Astrocyte (in vitro differentiated cells and primary cell): Measurements from ENCODE around the gene GTF2H4. TPM values are rescaled to one million over a fixed set of nuclear protein-coding genes. Genes with fewer than 3 reads are reported as not detected.

Source experiments
- DNase-seq: peaks from one replicate; pipeline ENCODE4 v3.0.0-alpha.2; 2010; ENCODE audit warnings: low read depth
- FAIRE-seq: peaks from 2 replicates; lab custom pipeline; 2011; peaks lifted over from hg19 to GRCh38; lab: Jason Lieb, UNC
- H2AFZ ChIP-seq: 2 replicates; pipeline ENCODE4 v1.6.0; 2012; ENCODE audit warnings: low read depth, low read length, inconsistent platforms
- H3K27ac ChIP-seq: 2 replicates; pipeline ENCODE4 v1.5.1; 2011; ENCODE audit warnings: low read depth, low read length, inconsistent platforms
- H3K27me3 ChIP-seq: 2 replicates; pipeline ENCODE4 v1.6.0; 2011; ENCODE audit warnings: low read length, inconsistent platforms; ENCODE audit not compliant: insufficient read depth
- H3K36me3 ChIP-seq: 2 replicates; pipeline ENCODE4 v1.5.1; 2011; ENCODE audit warnings: low read length, inconsistent platforms; ENCODE audit not compliant: insufficient read depth
- H3K4me1 ChIP-seq: 2 replicates; pipeline ENCODE4 v1.5.1; 2011; ENCODE audit warnings: low read length, inconsistent platforms; ENCODE audit not compliant: insufficient read depth
- H3K4me2 ChIP-seq: 2 replicates; pipeline ENCODE4 v1.6.0; 2012; ENCODE audit warnings: low read length, inconsistent platforms
- H3K4me3 ChIP-seq: 2 replicates; pipeline ENCODE4 v1.5.1; 2011; ENCODE audit warnings: low read depth, mild to moderate bottlenecking, low read length, inconsistent platforms; ENCODE audit not compliant: insufficient read depth
- H3K79me2 ChIP-seq: 2 replicates; pipeline ENCODE4 v1.6.0; 2012; ENCODE audit warnings: mild to moderate bottlenecking, low read length, inconsistent platforms; ENCODE audit not compliant: insufficient read depth
- H3K9ac ChIP-seq: 2 replicates; pipeline ENCODE4 v1.6.0; 2012; ENCODE audit warnings: mild to moderate bottlenecking, low read length, inconsistent platforms
- H3K9me3 ChIP-seq: 2 replicates; pipeline ENCODE4 v1.5.1; 2012; ENCODE audit warnings: low read depth, mild to moderate bottlenecking, low read length, inconsistent platforms; ENCODE audit not compliant: insufficient read depth
- H4K20me1 ChIP-seq: 2 replicates; pipeline ENCODE4 v1.6.0; 2012; ENCODE audit warnings: low read length, inconsistent platforms; ENCODE audit not compliant: insufficient read depth
- H3K27ac Mint-ChIP-seq: one replicate; pipeline ENCODE4 v1.8.0; 2021; ENCODE audit warnings: mild to moderate bottlenecking, mixed read lengths; ENCODE audit not compliant: unreplicated experiment
- H3K27me3 Mint-ChIP-seq: one replicate; pipeline ENCODE4 v1.8.0; 2021; ENCODE audit warnings: low read depth, mixed read lengths; ENCODE audit not compliant: unreplicated experiment
- H3K36me3 Mint-ChIP-seq: one replicate; pipeline ENCODE4 v1.8.0; 2021; ENCODE audit warnings: low read depth, mixed read lengths; ENCODE audit not compliant: unreplicated experiment
- H3K4me1 Mint-ChIP-seq: one replicate; pipeline ENCODE4 v1.8.0; 2021; ENCODE audit warnings: low read depth, mixed read lengths; ENCODE audit not compliant: unreplicated experiment
- H3K4me3 Mint-ChIP-seq: one replicate; pipeline ENCODE4 v1.8.0; 2021; ENCODE audit warnings: mild to moderate bottlenecking, moderate library complexity, mixed read lengths; ENCODE audit not compliant: unreplicated experiment
- H3K9me3 Mint-ChIP-seq: one replicate; pipeline ENCODE4 v1.8.0; 2021; ENCODE audit warnings: mild to moderate bottlenecking, mixed read lengths; ENCODE audit not compliant: unreplicated experiment
- EZH2 ChIP-seq: IDR thresholded peaks from 2 replicates; pipeline ENCODE4 v1.6.1; 2012; ENCODE audit warnings: mild to moderate bottlenecking, low read length, inconsistent platforms; ENCODE audit not compliant: insufficient read depth
- total RNA-seq: library from RNA; stranded (reverse); gene quantifications from 2 replicates; pipeline ENCODE4 v1.2.1, GENCODE V29; 2021
- TF ChIP-seq, protein P1 (sequence below): IDR thresholded peaks from 2 replicates; pipeline ENCODE4 v1.5.1; 2011; ENCODE audit warnings: low read depth, mild to moderate bottlenecking, inconsistent platforms, low read length, moderate library complexity; ENCODE audit not compliant: insufficient read depth

GTF2H4 gene
- total RNA-seq, 1 donor from 2014 or later = 34.3 TPM

DNA sequence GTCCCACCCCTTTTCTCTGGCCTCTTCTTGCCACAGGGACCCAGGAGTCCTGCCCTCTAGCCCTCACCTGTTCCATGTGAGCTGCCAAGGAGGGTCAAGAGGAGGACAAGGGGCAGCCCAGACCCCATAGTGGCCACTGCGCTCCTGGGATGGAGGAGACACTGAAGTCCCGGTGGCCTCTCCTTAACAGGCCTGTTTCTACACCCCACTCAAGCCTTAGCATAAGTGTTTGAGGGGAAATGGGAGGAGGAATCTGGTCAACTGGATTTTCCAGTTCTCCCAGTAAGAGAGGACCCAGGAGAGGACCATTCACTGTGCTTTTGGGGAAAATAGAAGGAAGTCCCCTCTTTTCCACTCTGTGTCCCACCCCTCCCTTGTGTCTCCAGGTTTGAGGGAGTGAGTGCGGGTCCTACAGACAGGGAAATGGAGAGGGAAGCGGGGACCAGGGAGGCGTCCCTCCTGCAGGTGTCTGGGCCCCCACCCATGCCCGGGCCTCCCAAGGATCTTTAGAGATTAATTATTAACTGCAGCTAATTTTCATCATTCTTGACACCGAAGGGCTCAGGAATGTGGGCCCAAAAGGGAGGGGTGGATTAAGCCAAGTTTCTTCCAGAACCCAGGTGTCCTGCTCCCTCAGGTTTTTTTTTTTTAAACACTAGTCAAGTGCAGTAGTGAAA is 24.1 kb downstream of the GTF2H4 start, which contains the start of gene SFTA2:
SFTA2 (minus strand) TSS at position 202 of the 677 bp plus-strand sequence; CDS start at position 128, 74 bp downstream.
- no peak within 1 kb of the TSS for H2AFZ ChIP-seq
- Mint-ChIP-seq H3K4me1 (no peaks in the 10 kb centered on the region), H3K36me3 (peaks cover 12% of the 10 kb centered on the region), H3K27ac (no peak within 1 kb of the TSS), H3K9me3 (peaks cover 4% of the 10 kb centered on the region), H3K27me3 (peaks cover 26% of the 10 kb centered on the region), H3K4me3 (no peak within 1 kb of the TSS)
- no peak within 1 kb of the TSS for H3K4me3 ChIP-seq
- no peaks in the 10 kb centered on the region for H3K27me3 ChIP-seq
- H3K79me2 ChIP-seq = no peaks in the 10 kb centered on the region
- H3K36me3 ChIP-seq = no peaks in the 10 kb centered on the region
- peaks cover 5% of the 10 kb centered on the region for H3K9me3 ChIP-seq
- no peaks in the 10 kb centered on the region for H4K20me1 ChIP-seq
- no peak for TF ChIP-seq EZH2
- TF ChIP-seq, protein P1, sequence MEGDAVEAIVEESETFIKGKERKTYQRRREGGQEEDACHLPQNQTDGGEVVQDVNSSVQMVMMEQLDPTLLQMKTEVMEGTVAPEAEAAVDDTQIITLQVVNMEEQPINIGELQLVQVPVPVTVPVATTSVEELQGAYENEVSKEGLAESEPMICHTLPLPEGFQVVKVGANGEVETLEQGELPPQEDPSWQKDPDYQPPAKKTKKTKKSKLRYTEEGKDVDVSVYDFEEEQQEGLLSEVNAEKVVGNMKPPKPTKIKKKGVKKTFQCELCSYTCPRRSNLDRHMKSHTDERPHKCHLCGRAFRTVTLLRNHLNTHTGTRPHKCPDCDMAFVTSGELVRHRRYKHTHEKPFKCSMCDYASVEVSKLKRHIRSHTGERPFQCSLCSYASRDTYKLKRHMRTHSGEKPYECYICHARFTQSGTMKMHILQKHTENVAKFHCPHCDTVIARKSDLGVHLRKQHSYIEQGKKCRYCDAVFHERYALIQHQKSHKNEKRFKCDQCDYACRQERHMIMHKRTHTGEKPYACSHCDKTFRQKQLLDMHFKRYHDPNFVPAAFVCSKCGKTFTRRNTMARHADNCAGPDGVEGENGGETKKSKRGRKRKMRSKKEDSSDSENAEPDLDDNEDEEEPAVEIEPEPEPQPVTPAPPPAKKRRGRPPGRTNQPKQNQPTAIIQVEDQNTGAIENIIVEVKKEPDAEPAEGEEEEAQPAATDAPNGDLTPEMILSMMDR = no peak
- no peak within 1 kb of the TSS for H3K4me2 ChIP-seq
- no peak for FAIRE-seq
- H3K9ac ChIP-seq = no peak within 1 kb of the TSS
- no peak within 1 kb of the TSS for H3K27ac ChIP-seq
- H3K4me1 ChIP-seq = no peaks in the 10 kb centered on the region
- DNase-seq = no peak

DNA sequence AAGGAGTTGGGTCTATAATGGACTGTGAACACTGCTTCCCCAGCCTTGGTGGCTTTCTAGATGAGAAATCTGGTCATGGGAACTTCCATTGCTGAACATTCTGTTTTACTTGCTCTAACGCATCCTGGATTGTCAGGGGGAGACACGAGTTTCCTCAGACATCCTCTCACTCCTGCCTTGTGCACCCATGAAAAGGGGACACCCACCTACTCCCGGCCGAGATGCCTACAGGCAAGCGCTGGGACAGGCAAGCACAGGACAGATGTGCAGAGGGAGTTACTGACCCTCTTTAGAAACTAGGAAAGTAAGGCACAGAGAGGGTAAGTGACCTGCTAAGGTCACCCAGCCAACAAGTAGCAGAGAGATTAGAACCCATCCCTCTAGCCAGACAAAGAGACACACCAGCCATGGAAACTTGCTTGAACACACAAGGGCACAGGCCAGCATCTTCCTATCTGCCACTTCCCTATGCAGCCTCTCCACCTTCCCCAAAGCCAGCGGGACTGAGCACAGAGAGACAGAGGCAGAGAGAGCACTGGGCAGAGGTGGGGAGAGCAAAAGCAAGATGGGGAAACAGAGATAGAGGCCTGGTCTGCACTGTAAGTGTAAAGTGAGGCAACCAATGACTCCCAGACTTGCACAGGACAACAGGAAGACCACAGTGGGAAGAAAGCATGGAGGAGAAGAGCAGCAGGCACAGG is 24.8 kb downstream of the GTF2H4 start:
- no peaks in the 10 kb centered on the region for H3K4me1 ChIP-seq
- Mint-ChIP-seq H3K36me3 (peaks cover 10% of the 10 kb centered on the region), H3K4me1 (no peaks in the 10 kb centered on the region), H3K4me3 (no peak overlapping the region), H3K27me3 (peaks cover 28% of the 10 kb centered on the region), H3K27ac (no peak overlapping the region), H3K9me3 (peaks cover 4% of the 10 kb centered on the region)
- H3K9ac ChIP-seq = no peak overlapping the region
- no peaks in the 10 kb centered on the region for H4K20me1 ChIP-seq
- no peaks in the 10 kb centered on the region for H3K79me2 ChIP-seq
- H3K36me3 ChIP-seq = no peaks in the 10 kb centered on the region
- DNase-seq (no peak), FAIRE-seq (no peak)
- H3K4me2 ChIP-seq = no peak overlapping the region
- no peak overlapping the region for H3K4me3 ChIP-seq
- H3K27me3 ChIP-seq = no peaks in the 10 kb centered on the region
- no peak for TF ChIP-seq EZH2
- TF ChIP-seq, protein P1 = no peak
- no peak overlapping the region for H2AFZ ChIP-seq
- H3K27ac ChIP-seq = no peak overlapping the region
- H3K9me3 ChIP-seq = peaks cover 5% of the 10 kb centered on the region
